ENCODE data around the gene GNA14.
"Not testable (repeated sequence)": the region's sequence is repeated elsewhere in the genome, so short reads cannot be mapped to it uniquely, and the experiment has no call there.

GNA14 gene

DNA sequence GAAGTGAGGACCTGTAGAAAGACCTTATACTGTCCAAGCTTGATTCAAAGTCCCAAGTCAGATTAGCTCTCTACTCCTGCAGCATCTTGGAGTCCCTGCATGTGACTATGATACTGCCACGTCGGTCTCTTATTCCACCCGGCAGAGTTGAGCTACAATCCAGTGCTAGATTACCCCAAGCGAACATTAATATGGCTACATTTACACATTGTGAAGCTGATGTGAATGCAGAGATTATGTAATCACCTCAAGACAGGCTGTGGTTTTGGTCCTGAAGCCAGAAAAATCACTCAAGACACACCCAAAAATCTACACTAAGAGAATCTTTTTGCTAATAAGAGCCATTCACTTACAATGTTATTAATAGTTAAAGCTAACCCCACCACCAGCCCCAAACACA lies 116.7 kb downstream of the GNA14 start:
- no peak for DNase-seq

DNA sequence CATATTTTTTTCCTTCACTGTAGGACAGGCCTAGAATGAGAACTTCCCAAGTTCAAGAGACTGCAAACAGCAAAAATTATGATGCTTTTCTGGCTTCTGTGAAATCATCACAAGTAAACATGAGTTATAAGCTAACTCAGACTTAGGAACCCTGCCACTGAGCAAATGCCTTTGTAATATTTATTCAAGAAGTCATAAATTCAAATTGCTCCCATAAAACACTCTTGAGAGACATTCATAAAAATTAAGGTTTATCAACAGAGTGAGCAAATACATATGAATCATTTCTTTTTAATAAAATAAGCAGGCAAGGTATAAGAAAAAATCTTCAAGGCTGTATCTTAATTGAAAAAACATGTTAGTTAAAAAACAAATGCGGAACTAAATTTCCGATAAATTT lies 124.2 kb downstream of the GNA14 start:
- no peak for DNase-seq

DNA sequence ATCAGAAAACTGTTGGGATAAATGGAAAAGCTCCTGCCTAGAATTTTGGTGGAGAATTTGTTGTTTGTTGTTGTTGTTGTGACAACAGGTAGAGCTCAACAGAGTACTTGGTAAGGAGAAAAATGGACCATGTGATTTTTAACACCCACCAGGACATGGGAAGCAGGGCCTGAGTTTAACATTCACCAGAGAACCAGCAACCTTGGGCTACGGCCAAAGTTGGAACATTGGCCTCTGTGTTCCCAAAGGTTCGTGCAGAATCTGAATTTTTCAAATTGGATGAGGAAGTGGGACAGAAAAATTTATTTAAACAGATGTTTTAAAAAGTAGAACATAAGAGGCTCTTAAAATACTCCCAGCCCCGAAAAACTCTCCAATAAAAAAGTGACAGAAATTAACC lies 127.0 kb downstream of the GNA14 start:
- DNase-seq: no peak

DNA sequence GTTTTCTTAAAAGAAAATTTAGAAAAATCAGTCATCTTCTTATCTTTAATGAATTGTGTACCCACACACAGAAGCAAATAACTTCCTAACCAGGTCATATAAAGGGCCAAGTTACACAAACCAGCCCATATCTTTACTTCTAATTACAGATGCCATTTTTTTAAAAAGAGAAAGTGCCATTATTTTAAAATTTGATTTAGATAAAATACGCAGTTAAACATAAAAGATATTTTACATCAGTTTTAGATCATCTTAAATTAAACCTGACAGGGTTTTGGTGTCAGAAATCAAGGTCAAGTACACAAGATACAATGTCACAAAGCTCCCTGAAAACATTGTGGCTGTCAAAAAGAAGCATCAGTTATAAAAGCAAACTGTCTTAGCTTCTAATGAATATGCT lies 129.4 kb downstream of the GNA14 start:
- no peak for DNase-seq

DNA sequence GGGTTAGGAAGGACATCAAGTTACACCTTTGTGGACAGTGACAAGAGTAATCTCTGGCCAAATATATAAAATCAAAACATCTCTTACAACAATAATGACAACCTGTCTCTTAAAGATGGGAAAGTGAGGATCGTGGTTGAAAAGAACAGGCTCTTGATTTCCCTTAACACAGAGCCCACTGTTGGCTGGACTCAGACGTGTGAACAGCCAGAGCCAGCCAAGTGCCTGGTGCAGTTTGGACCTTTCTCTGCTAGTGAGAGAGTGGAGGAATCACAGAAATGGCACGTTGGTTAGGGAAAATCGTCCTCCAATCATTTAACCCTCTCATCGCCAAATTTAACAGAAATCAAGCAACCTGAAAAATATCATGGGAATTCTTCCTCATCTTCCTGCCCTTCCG lies 131.3 kb downstream of the GNA14 start:
- DNase-seq: no peak

DNA sequence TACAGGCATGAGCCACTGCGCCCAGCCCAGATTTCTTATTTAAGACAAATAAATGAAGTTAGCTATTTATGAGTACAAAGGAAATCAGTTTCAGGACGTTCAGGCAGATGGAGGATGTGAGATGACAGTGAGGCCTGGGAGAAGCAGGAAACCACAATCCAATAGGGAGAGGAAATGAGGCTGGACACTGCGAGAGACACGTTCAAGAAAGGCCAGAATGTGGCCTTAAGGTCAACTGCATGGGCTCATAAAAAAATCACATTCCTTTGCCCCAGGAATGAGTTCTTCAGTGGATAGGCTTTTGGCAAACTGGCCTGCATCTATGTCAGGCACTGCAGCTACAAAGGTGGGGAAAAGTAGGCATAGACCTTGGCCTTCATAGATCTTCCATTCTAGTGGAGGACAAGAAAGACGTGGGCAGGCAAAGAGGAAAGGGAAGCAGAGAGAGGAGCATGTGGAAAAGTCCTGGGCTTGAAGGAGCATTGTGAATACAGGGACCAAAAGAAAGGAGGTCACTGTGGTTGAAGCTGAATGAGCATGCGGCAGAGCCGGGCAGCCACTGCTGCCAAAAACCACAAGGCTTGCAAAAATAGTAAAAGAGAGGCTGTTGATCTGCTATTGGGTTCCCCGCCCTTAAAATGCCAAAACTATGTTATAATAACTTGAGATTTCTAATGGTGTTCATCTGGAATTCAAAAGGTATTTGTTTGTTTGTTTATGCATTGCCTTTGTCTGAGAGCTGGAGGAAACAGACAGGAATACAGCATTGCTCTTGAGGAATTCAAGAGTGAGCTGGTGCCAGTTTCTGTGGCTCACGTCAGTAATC lies 133.0 kb downstream of the GNA14 start:
- DNase-seq: no peak

DNA sequence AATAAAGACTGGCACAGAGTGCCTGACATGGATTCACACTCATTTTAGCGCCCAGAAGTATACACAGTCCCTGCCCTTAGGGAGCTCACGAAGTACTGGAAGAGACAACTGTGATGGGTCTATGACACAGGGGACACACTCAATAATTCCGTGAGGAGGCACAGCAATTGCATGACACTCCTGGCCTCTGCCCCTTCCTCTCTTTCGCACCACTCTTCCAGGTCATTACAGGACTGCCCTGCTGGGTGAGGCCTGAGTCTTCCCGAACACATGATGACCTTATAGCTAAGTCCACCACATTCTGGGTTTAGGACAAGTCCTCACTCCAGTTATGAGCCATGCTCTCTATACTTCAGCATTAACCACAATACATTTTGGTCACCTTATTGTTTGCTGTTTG lies 134.7 kb downstream of the GNA14 start:
- DNase-seq: no peak

DNA sequence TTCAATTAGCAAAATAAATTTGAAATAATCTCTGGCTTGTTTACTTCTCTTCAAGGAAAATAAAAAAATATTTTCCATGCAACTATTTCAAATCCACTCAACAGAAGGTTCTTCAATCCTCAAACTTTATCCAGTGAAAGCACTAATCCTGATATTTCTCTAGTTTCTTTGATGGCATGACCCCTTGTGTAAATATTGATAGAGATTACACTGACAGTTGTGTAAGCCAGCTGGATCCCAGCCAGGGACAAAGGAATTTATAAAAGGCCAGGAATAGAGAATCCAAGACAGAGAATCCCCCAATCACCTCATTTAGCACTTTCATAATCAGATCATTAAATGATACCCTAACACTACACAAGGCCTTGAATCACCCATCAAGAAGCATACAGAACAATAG lies 135.2 kb downstream of the GNA14 start:
- no peak for DNase-seq

DNA sequence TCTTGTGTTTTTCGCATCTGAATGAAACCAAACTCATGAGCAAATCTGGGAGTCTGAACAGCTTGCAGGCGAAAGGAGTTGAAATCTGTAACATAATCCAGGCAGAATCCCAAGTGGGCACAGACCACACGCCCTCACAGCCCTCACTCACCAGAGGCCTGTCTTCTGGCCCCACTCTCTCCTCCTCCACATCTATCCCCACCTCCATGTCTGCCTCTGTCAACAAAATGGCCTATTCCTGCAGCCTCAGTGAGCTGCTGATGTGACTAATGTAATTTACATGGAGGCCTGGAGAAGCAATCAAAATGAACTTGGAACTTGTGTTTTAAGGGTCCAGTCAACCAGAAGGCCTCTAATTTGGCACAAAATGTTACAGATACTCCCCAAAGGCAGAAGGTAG lies 136.6 kb downstream of the GNA14 start:
- no peak for DNase-seq

DNA sequence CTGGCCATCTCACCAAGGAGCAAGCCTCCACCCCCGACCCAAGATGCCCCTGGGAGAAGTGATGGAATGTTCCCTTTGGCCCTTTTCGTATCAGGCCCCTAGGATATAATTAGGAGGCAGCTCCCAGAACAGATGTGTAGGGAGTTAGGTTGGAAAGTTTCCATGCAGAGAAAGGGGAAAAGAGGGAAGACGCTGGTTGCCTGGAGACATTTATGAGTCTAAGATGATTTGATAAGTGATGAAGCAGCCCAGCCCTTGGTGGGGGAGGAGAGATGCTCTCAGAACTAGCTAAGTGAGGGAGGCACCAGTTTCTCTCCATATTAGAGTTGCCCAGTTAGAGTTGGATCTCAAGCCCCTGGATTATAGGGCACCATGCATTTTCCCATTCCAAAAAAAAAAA lies 137.5 kb downstream of the GNA14 start:
- DNase-seq: no peak

DNA sequence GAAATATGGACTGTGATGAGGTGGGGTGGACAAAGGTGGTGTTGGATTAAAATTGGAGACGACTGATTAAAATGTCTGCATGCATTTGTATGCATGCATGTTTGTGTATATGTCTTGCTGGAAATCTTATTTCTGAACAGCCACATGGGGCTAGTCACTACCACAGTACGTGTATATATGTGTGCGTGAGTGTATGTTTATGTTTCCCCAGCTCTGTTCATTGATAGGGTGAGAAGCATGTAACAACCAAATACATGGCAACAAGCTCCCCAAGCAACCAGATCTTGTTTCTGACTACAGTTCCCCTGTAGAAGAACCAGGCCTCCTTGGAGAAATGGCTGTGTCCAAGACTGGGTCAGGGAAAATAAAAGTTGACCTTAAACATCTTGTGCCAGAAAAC lies 139.7 kb downstream of the GNA14 start:
- DNase-seq: no peak

DNA sequence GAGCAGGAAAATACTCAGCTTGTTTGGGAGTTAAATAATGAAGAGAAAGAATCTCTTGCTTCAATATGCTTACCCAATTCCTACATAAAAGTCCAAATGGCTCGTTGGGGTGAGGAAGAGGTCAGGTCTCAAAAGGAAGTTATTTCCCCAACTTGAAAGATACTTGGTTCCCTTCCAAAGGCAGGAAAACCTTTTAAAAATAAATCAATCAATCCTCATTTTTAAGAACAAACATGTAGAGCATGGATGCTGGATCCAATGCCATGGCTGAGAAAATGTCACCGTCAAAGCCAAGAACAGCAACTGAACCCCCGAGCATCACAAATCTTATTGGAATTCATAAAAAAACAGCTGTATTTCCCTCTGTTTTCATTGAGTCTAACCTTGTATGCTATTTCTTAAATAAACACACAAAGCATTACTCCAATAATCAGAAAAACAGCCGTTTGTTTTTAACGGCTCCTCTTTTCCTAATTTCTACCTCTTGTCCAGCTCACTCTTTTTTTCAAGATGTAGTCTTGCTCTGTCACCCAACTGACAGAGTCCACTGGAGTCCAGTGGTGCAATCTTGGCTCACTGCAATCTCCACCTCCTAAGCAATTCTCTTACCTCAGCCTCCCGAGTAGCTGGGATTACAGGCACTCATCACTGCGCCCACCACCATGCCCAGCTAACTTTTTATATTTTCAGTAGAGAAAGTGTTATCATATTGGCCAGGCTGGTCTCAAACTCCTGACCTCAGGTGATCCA lies 140.7 kb downstream of the GNA14 start:
- DNase-seq: no peak

DNA sequence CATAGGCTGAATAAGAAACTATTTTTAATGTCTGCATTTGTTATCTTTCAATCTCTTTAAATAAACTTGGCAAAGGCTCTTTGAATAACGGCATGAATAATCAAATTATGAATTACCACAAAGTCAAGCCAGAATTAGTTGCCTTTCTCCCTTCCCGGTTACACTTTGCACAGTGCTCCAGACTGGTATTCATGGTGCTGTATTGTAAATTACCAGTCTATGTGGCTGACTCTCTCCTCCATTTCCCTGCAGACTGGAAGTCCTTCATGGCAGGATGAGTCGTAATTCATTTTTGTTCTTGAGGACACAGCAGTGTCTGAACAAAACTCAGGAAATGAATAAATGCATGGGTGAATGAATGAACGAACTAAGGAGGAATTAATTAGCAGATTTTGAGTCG lies 142.9 kb downstream of the GNA14 start:
- no peak for DNase-seq

DNA sequence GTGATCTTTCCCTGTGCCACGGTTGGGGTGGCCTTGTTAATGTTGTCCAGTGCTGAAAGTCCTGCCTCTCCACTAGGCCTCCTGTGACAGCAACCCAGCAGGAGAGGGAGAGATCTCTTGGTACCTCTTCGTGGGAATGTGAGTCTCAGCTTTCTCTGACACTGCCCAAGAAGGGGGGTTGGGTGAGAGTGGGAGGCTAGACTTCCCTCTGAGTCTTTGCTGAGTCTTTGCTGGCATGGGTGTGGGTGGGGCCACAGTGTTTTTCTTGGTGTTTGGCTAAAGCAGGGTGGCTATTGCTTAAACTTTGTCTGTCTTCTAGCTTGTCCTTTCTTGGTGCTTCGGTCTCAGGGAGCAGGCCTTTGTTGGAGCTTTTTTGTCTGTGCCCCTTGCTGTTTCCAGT lies 145.6 kb downstream of the GNA14 start:
- DNase-seq: no peak

DNA sequence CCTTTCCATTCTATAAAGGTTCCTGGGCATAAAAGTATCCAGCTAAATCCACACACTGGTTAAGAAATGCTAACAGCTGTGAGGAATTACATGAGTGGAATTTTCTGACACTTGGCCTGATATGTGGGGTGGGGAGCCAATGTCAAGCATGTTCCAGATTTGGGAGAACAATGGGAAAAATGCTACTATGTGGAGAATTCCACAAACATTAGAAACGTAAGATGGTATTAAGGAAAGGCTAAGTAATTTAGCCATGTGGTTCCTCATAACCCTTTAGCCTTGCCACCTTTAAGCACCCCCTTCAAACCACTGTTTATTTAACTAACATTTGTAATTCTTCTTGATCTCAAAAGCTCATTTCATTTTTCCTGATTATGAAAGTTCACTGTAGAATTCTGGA lies 149.2 kb downstream of the GNA14 start:
- DNase-seq: no peak

DNA sequence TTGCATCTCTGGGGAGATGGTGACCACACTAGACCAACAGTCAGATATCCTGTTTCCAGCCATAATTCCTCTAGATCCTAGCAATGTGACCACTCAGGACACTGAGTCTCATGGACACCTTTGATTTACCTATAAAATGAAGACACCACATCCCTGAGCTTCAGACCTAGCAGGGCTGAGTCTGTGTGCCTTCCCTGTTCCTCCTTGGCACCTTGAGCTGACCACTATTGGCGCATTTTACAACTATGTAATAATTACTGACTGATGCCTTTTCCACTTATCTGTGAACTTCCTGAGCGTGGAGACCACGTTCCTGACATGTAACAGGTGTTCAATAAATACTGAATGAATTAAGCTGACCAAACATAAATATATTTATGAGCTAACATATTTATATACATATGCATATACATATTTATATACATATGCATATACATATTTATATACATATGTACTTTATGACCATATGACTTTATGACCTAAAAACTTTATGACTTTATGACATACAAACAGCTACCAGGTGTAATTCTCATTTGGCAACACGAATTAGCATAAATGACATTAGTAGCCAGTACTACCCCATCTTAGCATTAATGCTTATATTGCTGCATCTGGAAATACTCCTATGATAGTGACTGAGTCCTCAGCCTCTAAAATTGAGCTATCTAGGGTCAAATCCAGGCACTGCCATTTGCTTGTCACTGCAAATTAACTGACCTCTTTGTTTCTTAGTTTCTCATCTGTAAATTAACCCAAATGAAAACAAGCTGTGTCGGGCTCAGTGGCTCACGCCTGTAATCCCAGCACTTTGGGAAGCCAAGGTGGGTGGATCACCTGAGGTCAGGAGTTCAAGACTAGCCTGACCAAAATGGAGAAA lies 150.6 kb downstream of the GNA14 start:
- no peak for DNase-seq

DNA sequence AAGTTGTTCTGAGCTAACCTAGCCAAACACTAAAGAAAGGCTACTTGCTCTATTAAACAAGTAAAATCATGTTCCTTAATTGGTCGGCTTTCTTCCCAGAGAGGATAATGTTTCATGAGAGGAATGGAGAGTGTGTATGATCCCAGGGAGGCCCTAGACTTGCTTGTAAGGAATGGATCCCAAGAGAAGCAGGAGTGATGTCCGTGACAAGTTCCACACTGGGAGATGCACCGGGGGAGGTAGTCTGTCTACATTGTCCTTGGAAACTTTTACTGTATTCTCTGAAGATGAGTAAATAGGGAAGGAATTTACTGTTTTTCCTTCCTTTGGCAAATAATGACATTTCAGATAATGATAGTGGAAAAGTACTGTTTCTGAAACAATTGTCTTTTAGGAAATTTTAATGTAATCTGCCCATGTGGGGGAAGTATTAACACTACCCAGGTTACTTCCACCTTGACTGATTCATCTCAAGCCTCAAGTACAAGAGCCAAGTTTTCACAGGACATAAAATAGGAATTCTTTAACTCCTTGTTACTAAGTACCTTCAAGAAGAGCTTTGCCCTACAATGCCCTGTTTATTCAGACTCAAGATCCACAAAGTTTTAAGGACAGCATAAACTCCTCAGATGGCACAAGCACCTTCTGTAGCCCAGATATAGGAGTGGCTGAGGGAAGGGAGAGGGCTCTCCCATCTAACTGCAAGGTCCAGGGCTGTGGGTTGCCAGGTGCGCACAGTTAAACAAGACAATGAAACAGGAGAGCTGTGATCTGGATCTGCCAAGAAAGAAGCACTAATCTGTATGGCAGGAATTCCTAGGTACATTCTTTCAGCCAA lies 152.1 kb downstream of the GNA14 start:
- DNase-seq: no peak

DNA sequence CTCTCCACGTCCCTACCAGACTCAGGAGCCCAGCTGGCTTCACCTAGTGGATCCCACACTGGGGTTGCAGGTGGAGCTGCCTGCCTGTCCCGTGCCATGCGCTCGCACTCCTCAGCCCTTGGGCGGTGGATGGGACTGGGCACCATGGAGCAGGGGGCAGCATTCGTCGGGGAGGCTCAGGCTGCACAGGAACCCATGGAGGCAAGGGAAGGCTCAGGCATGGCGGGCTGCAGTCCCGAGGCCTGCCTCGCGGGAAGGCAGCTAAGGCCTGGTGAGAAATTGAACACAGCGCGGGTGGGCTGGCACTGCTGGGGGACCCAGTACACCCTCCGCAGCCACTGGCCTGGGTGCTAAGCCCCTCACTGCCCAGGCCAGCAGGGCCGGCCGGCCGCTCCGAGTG lies 157.8 kb downstream of the GNA14 start:
- DNase-seq: not testable (repeated sequence)

DNA sequence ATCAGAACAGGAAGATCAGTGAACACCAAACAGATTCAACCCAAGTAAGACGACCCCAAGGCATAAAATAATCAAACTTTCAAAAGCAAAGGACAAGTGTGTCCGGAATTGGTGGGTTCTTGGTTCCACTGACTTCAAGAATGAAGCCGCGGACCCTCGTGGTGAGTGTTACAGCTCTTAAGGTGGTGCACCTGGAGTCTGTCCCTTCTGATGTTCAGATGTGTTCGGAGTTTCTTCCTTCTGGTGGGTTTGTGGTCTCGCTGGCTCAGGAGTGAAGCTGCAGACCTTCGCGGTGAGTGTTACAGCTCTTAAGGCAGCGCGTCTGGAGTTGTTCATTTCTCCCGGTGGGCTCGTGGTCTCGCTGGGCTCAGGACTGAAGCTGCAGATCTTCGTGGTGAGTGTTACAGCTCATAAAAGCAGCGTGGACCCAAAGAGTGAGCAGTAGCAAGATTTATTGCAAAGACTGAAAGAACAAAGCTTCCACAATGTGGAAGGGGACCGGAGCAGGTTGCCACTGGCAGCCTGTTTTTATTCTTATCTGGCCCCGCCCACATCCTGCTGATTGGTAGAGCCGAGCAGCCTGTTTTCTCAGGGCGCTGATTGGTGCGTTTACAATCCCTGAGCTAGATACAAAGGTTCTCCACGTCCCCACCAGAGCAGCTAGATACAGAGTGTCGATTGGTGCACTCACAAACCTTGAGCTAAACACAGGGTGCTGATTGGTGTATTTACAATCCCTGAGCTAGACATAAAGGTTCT lies 158.5 kb downstream of the GNA14 start:
- DNase-seq: peak in 1 of 5 donors; percentile 49

DNA sequence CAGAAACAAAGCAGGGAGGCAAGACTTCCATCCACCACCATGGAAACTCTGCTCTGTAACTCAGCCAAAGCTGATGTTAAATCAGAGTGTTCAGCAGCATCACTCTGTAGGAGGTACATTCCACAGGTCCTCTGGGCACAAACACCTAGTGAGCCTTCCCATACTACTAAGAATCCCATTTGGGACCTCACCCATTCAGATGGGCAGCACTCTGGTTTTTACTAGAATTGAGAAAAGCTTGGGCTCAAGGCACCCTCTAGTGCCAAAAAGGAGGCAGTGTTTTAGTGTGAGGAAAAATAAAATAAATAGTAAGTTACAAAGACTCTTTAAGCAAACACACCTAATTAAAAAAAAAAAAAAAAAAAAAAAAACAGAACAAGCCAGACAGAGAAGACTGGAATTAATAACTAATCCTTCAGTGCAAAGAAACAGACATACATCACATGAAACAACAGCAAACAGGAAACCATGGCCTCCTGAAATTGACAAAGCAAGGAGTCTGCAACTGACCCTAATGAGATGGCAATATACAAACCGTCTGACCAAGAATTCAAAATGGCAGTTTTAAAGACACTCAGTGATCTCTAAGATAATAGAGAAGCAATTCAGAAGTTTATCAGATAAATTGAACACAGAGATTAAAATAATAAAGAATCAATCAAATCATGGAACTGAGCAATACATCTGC lies 159.5 kb downstream of the GNA14 start:
- DNase-seq: peak in 1 of 5 donors; percentile 46

DNA sequence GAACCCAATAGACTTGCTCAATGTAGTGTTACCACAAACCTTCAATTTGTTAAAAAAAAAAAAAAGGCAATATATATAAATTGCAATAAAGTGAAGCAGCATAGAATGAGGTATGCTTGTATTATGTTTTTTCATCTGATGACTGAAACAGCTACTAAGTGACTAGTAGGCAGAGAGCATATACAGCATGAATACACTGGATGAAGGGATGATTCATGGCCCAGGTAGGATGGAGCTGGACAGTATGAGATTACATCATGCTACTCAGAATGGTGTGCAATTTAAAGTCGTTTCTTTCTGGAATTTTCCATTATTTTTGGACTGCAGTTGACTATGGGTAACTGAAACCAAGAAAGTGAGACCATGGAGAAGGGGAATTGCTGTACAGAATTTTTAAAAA lies 161.2 kb downstream of the GNA14 start:
- DNase-seq: peak in 1 of 5 donors; percentile 25

All from T-helper 1 cell (primary cell).